Measurements from ENCODE around the gene DIDO1. TPM values are rescaled to one million over a fixed set of nuclear protein-coding genes. Genes with fewer than 3 reads are reported as not detected.

DIDO1 gene
- total RNA-seq, 1 experiment from 2014 or later: 85.9 TPM

DNA sequence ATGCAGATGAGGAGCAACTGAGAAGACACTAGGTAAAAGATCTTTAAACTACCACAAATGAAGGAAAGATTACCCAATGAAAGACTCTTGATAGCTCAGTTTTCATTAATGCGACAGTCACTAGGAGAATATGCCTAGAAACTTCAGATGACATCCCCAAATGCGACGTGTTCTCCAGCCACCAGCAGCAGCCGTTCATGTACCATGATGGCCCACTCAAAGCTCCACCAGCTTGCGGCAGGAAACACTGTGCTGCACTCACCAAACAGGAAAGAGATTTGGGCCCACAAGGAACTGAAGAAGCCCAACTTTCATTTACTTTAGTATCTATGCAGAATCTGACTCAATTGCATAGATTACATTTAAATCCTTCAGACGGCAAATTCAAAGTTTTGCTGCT, 7.5 kb downstream of the DIDO1 start:
- Histone ChIP-seq H3T11ph (ENCODE audit: low read length) (no peak overlapping the region), H3K23ac (ENCODE audit: insufficient read length, low read depth, low read length) (no peak overlapping the region), H3K18ac (ENCODE audit: insufficient read length, low read depth, low read length) (no peak overlapping the region), H4K20me1 (ENCODE audit: control insufficient read depth, insufficient read depth, insufficient read length) (peaks cover 7% of the 10 kb centered on the region), H3K27me3 (ENCODE audit: insufficient read depth, low read length) (no peaks in the 10 kb centered on the region), H3K4me2 (ENCODE audit: insufficient read depth, insufficient read length, low read length) (no peak overlapping the region), H3K4ac (ENCODE audit: low read depth, low read length) (no peak overlapping the region), H2BK12ac (ENCODE audit: insufficient read length, low read depth, low read length) (no peak overlapping the region), H2AK5ac (ENCODE audit: insufficient read length, low read length) (no peak overlapping the region), H2BK20ac (ENCODE audit: low read depth, low read length, poor library complexity, severe bottlenecking) (no peak overlapping the region), H2BK5ac (ENCODE audit: insufficient read length, low read length) (no peak overlapping the region), H4K91ac (ENCODE audit: insufficient read length, low read depth, low read length) (no peak overlapping the region), H3K14ac (ENCODE audit: insufficient read depth, low read length) (0 out of 2 replicates have a peak overlapping the region, but pooled peaks have one; percentile 53), H2AFZ (ENCODE audit: low read length) (no peak overlapping the region), H3K9me3 (ENCODE audit: control insufficient read depth, low read depth, low read length) (no peaks in the 10 kb centered on the region), H2BK15ac (ENCODE audit: low read depth, low read length) (no peak overlapping the region), H3K23me2 (ENCODE audit: insufficient read length, low read depth, low read length, poor library complexity, severe bottlenecking) (no peaks in the 10 kb centered on the region), H3K56ac (ENCODE audit: insufficient read length, low read depth, low read length) (no peak overlapping the region), H3K27ac (ENCODE audit: insufficient read length, low read depth, low read length) (no peak overlapping the region), H4K5ac (ENCODE audit: insufficient read length, low read depth, low read length) (no peak overlapping the region), H3K79me1 (ENCODE audit: insufficient read depth, low read depth, low read length, poor library complexity, severe bottlenecking) (no peaks in the 10 kb centered on the region), H3K4me1 (ENCODE audit: insufficient read depth, low read length) (peaks cover 34% of the 10 kb centered on the region), H2BK120ac (ENCODE audit: low read depth, low read length, poor library complexity, severe bottlenecking) (no peak overlapping the region), H4K8ac (replicated peaks; ENCODE audit: insufficient read length, low read depth, low read length) (no peak overlapping the region), H3K79me2 (ENCODE audit: insufficient read depth, low read length) (peaks cover 89% of the 10 kb centered on the region), H3K9ac (ENCODE audit: extremely low read depth, insufficient read length, low read length) (no peak overlapping the region)
- peak overlapping the region in 1 of 2 experiments; percentile 25; a peak in 1 of 5 replicates for H3K4me3 Mint-ChIP-seq
- WGBS (ENCODE audit: extremely low coverage, insufficient read length, low lambda C conversion rate): no CpG with 5 or more reads among the region's 6 CpGs
- 0 out of 7 replicates have a peak overlapping the region, but pooled peaks of 1 of the 3 experiments have one; percentile 79 for H3K27ac Mint-ChIP-seq
- H3K27me3 Mint-ChIP-seq (ENCODE audit: low read depth): no peaks in the 10 kb centered on the region
- TF ChIP-seq CTCF (conservative IDR thresholded peaks at IDR 0.05): no peak
- no peak for DNase-seq
- no peaks in the 10 kb centered on the region for H3K9me3 Mint-ChIP-seq
- H3K36me3 Mint-ChIP-seq (ENCODE audit: insufficient read depth in 1 of 3, low read depth in 3 of 3): peaks cover 0 to 3% (median 3%) of the 10 kb centered on the region in 3 experiments; a peak in 2 of 7 replicates
- H3K4me1 Mint-ChIP-seq: peaks cover 71 to 77% of the 10 kb centered on the region in 2 experiments
